Thoracic aorta (tissue), 2 donors: ENCODE results near the gene EPN1. TPM values are rescaled to one million over a fixed set of nuclear protein-coding genes. Genes with fewer than 3 reads are reported as not detected.
"Not testable (repeated sequence)": the region's sequence is repeated elsewhere in the genome, so short reads cannot be mapped to it uniquely, and the experiment has no call there.

ENCODE experiments used
- ATAC-seq: fragments of 150-250 bp; one replicate; pipeline ENCODE4 v1.8.0; 2017; ENCODE audit warnings: low read depth; ENCODE audit not compliant: insufficient number of reproducible peaks, low FRiP score
- DNase-seq: peaks from one replicate; pipeline ENCODE4 v3.0.0-alpha.2; 2020; ENCODE audit warnings: low spot score
- H3K27ac ChIP-seq, 2 donors: fragments of 200-600 bp; sonication (generic); 1 replicate in 1 of 2; 2 replicates in 1 of 2; pipeline ENCODE4 v1.5.1; 2016; ENCODE audit warnings: mild to moderate bottlenecking in 2 of 2, moderate library complexity in 2 of 2
- H3K27me3 ChIP-seq: fragments of 200-600 bp; sonication (generic); replicated peaks from 2 replicates; pipeline ENCODE4 v1.6.0; 2016; ENCODE audit warnings: mild to moderate bottlenecking; ENCODE audit not compliant: insufficient read depth
- H3K36me3 ChIP-seq: fragments of 200-600 bp; sonication (generic); one replicate; pipeline ENCODE4 v1.5.1; 2016
- H3K4me1 ChIP-seq, 2 donors: fragments of 200-600 bp; sonication (generic); 1 replicate in 1 of 2; 2 replicates in 1 of 2; pipeline versions ENCODE4 v1.5.1 to v1.6.0; 2016; ENCODE audit warnings: low read depth in 2 of 2, mild to moderate bottlenecking in 1 of 2; ENCODE audit not compliant: control insufficient read depth in 1 of 2
- H3K4me3 ChIP-seq: fragments of 200-600 bp; sonication (generic); 2 replicates; pipeline ENCODE4 v1.5.1; 2016; ENCODE audit warnings: mild to moderate bottlenecking
- H3K9me3 ChIP-seq: fragments of 200-600 bp; sonication (generic); 2 replicates; pipeline ENCODE4 v1.5.1; 2016
- CTCF ChIP-seq: fragments of 200-600 bp; sonication (generic); IDR thresholded peaks from one replicate; pipeline ENCODE4 v1.5.1; 2019; ENCODE audit warnings: antibody characterized with exemption
- total RNA-seq, 2 donors: library from RNA; depleted of rRNA; stranded (reverse); fragments of >200 nt; gene quantifications; one replicate each; pipeline versions ENCODE4 v1.1.0 to v1.2.3, GENCODE V29; 2016

The EPN1 gene
- total RNA-seq, 2 donors from 2014 or later = 91.3 to 93.5 TPM

GRCh38 chr19:55720214-55720746, 45.3 kb downstream of the EPN1 start:
- Histone ChIP-seq H3K4me3 (no peak overlapping the region), H3K27me3 (no peaks in the 10 kb centered on the region), H3K36me3 (no peaks in the 10 kb centered on the region), H3K9me3 (no peaks in the 10 kb centered on the region), H3K4me1 (no peaks in the 10 kb centered on the region), H3K27ac (no peak overlapping the region)
- no peak for ATAC-seq
- TF ChIP-seq CTCF = no peak
- no peak for DNase-seq

DNA sequence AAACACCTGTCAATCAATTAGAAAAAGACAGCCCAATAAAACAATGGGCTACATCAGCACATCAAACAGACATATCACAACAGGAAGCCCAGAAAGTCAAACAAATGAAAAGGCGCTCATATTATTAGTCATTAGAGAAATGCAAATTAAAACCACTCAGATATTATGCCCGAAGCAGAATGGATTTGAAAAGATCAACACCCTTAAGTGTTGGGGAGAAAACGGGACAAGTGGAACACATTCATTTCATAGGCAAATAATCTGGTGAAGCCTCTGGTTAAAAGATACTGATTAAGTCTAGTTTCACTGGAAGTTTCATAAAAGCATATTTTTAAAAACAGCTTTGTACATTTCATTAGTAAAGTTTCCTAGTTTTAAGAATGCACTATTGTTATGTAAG, 45.8 kb downstream of the EPN1 start:
- Histone ChIP-seq H3K9me3 (no peaks in the 10 kb centered on the region), H3K36me3 (no peaks in the 10 kb centered on the region), H3K4me1 (no peaks in the 10 kb centered on the region), H3K27me3 (no peaks in the 10 kb centered on the region), H3K27ac (no peak overlapping the region), H3K4me3 (no peak overlapping the region)
- ATAC-seq = no peak
- no peak for TF ChIP-seq CTCF
- no peak for DNase-seq

- DNase-seq (no peak), ATAC-seq (no peak)
- Histone ChIP-seq H3K27ac (no peak overlapping the region), H3K4me3 (no peak overlapping the region), H3K9me3 (no peaks in the 10 kb centered on the region), H3K36me3 (no peaks in the 10 kb centered on the region), H3K27me3 (no peaks in the 10 kb centered on the region), H3K4me1 (no peaks in the 10 kb centered on the region)
- no peak for TF ChIP-seq CTCF
Measured at GRCh38 chr19:55723491-55723890, 48.5 kb downstream of the EPN1 start.

GRCh38 chr19:55730378-55730777, 55.4 kb downstream of the EPN1 start:
- H3K27ac ChIP-seq, H3K27me3 ChIP-seq, H3K4me3 ChIP-seq, H3K9me3 ChIP-seq, ATAC-seq, DNase-seq, H3K36me3 ChIP-seq, H3K4me1 ChIP-seq: not testable (repeated sequence)

DNA sequence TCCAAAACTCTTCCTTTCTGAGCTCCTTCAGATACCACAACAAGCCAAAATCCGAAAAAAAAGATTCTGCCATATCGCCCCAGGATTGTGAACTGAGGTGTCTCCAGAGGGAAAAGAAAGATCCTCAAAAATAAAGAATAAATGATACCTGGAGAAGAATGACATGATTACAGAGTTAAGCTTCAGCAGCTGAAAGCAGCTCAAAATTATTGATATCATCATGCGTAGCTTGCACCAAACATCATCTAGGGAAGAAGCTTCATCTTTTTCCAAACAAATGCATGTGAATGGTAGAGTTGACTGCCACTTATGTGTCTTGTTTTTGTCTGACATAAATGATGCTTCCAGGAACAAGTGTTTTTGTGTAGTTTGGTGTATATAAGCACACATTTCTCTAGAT, 63.3 kb downstream of the EPN1 start, which contains the start of gene NLRP9:
NLRP9 (minus strand) TSS at position 101 of the 400 bp plus-strand sequence; CDS start at position 73, 28 bp downstream.
- no peak for DNase-seq
- Histone ChIP-seq H3K27me3 (no peaks in the 10 kb centered on the region), H3K9me3 (no peaks in the 10 kb centered on the region), H3K36me3 (no peaks in the 10 kb centered on the region), H3K27ac (no peak within 1 kb of the TSS), H3K4me3 (no peak within 1 kb of the TSS), H3K4me1 (no peaks in the 10 kb centered on the region)
- TF ChIP-seq CTCF = no peak
- ATAC-seq = no peak

GRCh38 chr19:55750715-55751114, 75.7 kb downstream of the EPN1 start:
- TF ChIP-seq CTCF = no peak
- Histone ChIP-seq H3K36me3 (no peaks in the 10 kb centered on the region), H3K27me3 (no peaks in the 10 kb centered on the region), H3K9me3 (no peaks in the 10 kb centered on the region), H3K4me1 (no peaks in the 10 kb centered on the region), H3K4me3 (no peak overlapping the region), H3K27ac (no peak overlapping the region)
- no peak for ATAC-seq
- DNase-seq = no peak
